ENCODE measurements around the gene ZDHHC19.
"Not testable (repeated sequence)": the region's sequence is repeated elsewhere in the genome, so short reads cannot be mapped to it uniquely, and the experiment has no call there.

The ZDHHC19 gene

DNA sequence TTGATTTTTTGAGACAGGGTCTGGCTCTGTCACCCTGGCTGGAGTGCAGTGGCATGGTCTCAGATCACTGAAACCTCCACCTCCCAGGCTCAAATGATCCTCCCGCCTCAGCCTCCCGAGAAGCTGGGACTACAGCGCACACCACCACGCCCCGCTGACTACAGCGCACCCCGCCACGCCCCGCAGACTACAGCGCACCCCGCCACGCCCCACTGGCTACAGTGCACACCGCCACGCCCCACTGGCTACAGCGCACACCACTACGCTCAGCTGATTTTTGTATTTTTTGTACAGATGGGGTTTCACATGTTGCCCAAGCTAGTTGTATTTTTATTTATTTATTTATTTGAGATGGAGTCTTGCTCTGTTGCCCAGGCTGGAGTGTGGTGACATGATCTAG is 40.7 kb upstream of the ZDHHC19 start:
- DNase-seq (ENCODE audit: low spot score) (no peak), ATAC-seq (ENCODE audit: low read depth) (no peak)
- Histone ChIP-seq H3K36me3 (ENCODE audit: low read depth) (peaks cover 45% of the 10 kb centered on the region), H3K27me3 (ENCODE audit: insufficient read depth, poor library complexity, severe bottlenecking) (no peaks in the 10 kb centered on the region), H3K4me1 (ENCODE audit: insufficient read depth, poor library complexity, severe bottlenecking) (no peaks in the 10 kb centered on the region), H3K9me3 (ENCODE audit: severe bottlenecking) (no peaks in the 10 kb centered on the region), H3K4me3 (ENCODE audit: severe bottlenecking) (no peak overlapping the region), H3K27ac (ENCODE audit: poor library complexity, severe bottlenecking) (no peak overlapping the region)
- TF ChIP-seq, protein P1, sequence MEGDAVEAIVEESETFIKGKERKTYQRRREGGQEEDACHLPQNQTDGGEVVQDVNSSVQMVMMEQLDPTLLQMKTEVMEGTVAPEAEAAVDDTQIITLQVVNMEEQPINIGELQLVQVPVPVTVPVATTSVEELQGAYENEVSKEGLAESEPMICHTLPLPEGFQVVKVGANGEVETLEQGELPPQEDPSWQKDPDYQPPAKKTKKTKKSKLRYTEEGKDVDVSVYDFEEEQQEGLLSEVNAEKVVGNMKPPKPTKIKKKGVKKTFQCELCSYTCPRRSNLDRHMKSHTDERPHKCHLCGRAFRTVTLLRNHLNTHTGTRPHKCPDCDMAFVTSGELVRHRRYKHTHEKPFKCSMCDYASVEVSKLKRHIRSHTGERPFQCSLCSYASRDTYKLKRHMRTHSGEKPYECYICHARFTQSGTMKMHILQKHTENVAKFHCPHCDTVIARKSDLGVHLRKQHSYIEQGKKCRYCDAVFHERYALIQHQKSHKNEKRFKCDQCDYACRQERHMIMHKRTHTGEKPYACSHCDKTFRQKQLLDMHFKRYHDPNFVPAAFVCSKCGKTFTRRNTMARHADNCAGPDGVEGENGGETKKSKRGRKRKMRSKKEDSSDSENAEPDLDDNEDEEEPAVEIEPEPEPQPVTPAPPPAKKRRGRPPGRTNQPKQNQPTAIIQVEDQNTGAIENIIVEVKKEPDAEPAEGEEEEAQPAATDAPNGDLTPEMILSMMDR (IDR thresholded peaks at IDR 0.05; ENCODE audit: poor library complexity, severe bottlenecking), result no peak

DNA sequence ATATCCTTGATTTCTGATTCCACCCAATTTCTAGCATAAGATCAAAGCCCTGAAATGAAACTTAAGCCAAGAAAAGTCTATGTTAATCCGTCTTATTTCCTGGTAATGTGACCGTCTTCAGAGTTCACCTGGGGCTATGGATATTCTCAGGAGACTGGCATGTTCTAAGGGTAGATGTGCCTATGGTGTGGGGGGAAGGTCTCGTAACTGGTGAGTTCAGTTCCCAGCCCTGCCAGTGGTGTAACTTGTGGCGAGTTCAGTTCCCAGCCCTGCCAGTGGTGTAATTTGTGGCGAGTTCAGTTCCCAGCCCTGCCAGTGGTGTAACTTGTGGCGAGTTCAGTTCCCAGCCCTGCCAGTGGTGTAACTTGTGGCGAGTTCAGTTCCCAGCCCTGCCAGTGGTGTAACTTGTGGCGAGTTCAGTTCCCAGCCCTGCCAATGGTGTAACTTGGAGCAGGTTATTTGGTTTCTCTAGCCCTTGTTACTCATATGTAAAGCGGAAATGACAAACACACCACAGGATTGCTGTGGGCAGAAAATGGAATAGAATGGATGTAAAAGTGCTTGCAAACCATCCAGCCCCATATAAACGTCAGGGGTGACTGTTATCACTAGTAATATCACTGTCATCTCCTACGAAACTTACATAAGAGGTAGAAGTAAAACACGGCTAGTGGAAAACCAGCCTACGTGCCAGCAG is 35.6 kb upstream of the ZDHHC19 start:
- Histone ChIP-seq H3K4me1 (ENCODE audit: insufficient read depth, poor library complexity, severe bottlenecking) (no peaks in the 10 kb centered on the region), H3K27me3 (ENCODE audit: insufficient read depth, poor library complexity, severe bottlenecking) (no peaks in the 10 kb centered on the region), H3K9me3 (ENCODE audit: severe bottlenecking) (no peaks in the 10 kb centered on the region), H3K4me3 (ENCODE audit: severe bottlenecking) (no peak overlapping the region), H3K36me3 (ENCODE audit: low read depth) (peaks cover 39% of the 10 kb centered on the region), H3K27ac (ENCODE audit: poor library complexity, severe bottlenecking) (no peak overlapping the region)
- DNase-seq (ENCODE audit: low spot score) (no peak), ATAC-seq (ENCODE audit: low read depth) (no peak)
- TF ChIP-seq, protein P1 (IDR thresholded peaks at IDR 0.05; ENCODE audit: poor library complexity, severe bottlenecking), result no peak

DNA sequence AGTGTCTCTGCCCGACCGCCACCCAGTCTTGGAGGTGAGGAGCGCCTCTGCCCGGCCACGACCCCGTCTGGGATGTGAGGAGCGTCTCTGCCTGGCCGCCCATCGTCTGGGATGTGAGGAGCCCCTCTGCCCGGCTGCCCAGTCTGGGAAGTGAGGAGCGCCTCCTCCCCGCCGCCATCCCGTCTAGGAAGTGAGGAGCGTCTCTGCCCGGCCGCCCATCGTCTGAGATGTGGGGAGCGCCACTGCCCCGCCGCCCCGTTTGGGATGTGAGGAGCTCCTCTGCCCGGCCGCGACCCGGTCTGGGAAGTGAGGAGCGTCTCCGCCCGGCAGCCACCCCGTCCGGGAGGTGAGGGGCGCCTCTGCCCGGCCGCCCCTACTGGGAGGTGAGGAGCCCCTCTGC is 33.0 kb upstream of the ZDHHC19 start:
- not testable (repeated sequence) for H3K4me1 ChIP-seq (ENCODE audit: insufficient read depth, poor library complexity, severe bottlenecking); H3K9me3 ChIP-seq (ENCODE audit: severe bottlenecking); H3K27me3 ChIP-seq (ENCODE audit: insufficient read depth, poor library complexity, severe bottlenecking); ATAC-seq (ENCODE audit: low read depth); DNase-seq (ENCODE audit: low spot score); H3K4me3 ChIP-seq (ENCODE audit: severe bottlenecking); H3K27ac ChIP-seq (ENCODE audit: poor library complexity, severe bottlenecking)
- H3K36me3 ChIP-seq (ENCODE audit: low read depth), result peaks cover 60% of the 10 kb centered on the region

DNA sequence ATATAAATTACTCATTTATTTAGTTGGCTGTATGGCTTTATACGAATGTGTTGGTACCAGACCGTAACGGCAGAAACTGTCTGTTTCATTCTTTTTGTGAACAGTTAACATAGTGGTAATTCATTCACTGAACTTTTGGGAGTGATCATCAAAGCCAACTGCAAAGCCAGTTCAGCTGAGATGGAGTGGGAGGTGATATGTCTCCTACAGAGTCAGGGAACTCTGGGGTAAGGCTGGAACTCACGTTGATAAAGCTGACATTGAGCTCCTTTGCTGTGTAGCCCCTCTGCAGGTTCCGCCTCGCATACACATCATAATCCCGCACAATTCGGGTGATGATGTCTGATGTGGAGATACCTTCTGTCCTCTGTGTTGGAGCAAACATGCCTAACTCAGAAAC is 30.5 kb upstream of the ZDHHC19 start:
- Histone ChIP-seq H3K4me1 (ENCODE audit: insufficient read depth, poor library complexity, severe bottlenecking) (no peaks in the 10 kb centered on the region), H3K36me3 (ENCODE audit: low read depth) (peaks cover 58% of the 10 kb centered on the region), H3K4me3 (ENCODE audit: severe bottlenecking) (no peak overlapping the region), H3K27ac (ENCODE audit: poor library complexity, severe bottlenecking) (no peak overlapping the region), H3K9me3 (ENCODE audit: severe bottlenecking) (no peaks in the 10 kb centered on the region), H3K27me3 (ENCODE audit: insufficient read depth, poor library complexity, severe bottlenecking) (no peaks in the 10 kb centered on the region)
- DNase-seq (ENCODE audit: low spot score), result no peak
- TF ChIP-seq, protein P1 (IDR thresholded peaks at IDR 0.05; ENCODE audit: poor library complexity, severe bottlenecking), result no peak
- no peak for ATAC-seq (ENCODE audit: low read depth)

DNA sequence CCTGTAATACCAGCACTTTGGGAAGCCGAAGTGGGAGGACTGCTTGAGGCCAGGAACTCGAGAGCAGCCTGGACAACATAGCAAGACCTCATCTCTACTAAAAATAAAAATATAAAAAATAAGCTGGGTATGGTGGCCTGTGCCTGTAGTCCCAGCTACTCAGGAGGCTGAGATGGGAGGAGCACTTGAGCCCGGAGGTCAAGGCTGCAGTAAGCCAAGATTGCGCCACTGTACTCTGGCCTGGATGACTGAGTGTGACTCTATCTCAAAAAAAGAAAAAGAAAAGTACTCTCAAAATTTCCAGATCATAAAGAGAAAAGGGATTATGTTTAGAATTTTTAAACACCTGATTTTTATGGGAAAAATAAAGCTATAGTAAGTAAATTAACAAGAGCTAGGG is 29.2 kb upstream of the ZDHHC19 start:
- H3K27ac ChIP-seq (ENCODE audit: poor library complexity, severe bottlenecking), result no peak overlapping the region
- no peak for ATAC-seq (ENCODE audit: low read depth)

More for the DNA sequence above, 29.2 kb upstream of the ZDHHC19 start:
- no peak for DNase-seq (ENCODE audit: low spot score)
- Histone ChIP-seq H3K4me3 (ENCODE audit: severe bottlenecking) (no peak overlapping the region), H3K9me3 (ENCODE audit: severe bottlenecking) (no peaks in the 10 kb centered on the region), H3K36me3 (ENCODE audit: low read depth) (peaks cover 48% of the 10 kb centered on the region), H3K27me3 (ENCODE audit: insufficient read depth, poor library complexity, severe bottlenecking) (no peaks in the 10 kb centered on the region), H3K4me1 (ENCODE audit: insufficient read depth, poor library complexity, severe bottlenecking) (no peaks in the 10 kb centered on the region)
- TF ChIP-seq, protein P1 (IDR thresholded peaks at IDR 0.05; ENCODE audit: poor library complexity, severe bottlenecking), result no peak

All from RWPE2 (cell line).